GM13976 (cell line): ENCODE results near the gene RARA.

Experiments used
- DNase-seq: peaks from one replicate; pipeline ENCODE4 v3.0.0; 2012; ENCODE audit warnings: low spot score
- in situ Hi-C: fragments of 300-500 bp; cut with MboI; formaldehyde crosslinking; loops from one replicate; pipeline ENCODE4 v1.12.0; 2022; ENCODE audit warnings: low sequenced_read_pairs, mixed read lengths, inconsistent platforms; ENCODE audit not compliant: unreplicated experiment
- TF ChIP-seq, protein P1 (sequence below): IDR thresholded peaks from 2 replicates; pipeline ENCODE4 v1.5.1; 2012; ENCODE audit warnings: borderline replicate concordance, mild to moderate bottlenecking; ENCODE audit not compliant: insufficient read depth; ENCODE audit errors: extremely low read depth, missing control alignments, control extremely low read depth

The RARA gene

DNA sequence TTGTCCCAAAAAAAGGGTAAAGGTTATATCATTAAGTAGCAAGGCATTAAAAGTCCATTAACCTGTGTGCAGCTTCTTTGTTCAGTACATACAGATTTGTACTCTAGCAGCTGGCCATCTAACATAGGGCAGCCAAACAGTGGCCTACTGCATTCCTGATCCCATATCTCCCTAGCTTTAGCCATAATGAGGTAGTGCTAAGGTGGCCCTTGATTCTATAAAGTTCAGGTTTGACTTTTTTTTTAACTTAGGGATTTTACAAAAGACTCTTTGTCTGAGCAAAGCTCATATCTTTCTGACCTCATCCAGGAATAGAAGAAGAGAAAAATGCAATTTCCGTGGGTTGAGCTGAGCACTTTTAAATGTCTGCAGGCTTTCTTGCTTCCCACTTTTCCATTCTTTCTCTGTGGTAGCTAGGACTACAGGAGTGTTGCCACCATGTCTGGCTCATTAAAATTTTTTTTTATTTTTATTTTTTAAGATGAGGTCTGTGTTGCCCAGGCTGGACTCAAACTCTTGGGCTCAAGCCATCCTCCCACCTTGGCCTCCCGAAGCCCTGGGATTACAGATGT is 40.8 kb upstream of the RARA start:
- in situ Hi-C loops = no loop called here
- TF ChIP-seq, protein P1, sequence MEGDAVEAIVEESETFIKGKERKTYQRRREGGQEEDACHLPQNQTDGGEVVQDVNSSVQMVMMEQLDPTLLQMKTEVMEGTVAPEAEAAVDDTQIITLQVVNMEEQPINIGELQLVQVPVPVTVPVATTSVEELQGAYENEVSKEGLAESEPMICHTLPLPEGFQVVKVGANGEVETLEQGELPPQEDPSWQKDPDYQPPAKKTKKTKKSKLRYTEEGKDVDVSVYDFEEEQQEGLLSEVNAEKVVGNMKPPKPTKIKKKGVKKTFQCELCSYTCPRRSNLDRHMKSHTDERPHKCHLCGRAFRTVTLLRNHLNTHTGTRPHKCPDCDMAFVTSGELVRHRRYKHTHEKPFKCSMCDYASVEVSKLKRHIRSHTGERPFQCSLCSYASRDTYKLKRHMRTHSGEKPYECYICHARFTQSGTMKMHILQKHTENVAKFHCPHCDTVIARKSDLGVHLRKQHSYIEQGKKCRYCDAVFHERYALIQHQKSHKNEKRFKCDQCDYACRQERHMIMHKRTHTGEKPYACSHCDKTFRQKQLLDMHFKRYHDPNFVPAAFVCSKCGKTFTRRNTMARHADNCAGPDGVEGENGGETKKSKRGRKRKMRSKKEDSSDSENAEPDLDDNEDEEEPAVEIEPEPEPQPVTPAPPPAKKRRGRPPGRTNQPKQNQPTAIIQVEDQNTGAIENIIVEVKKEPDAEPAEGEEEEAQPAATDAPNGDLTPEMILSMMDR = no peak

DNA sequence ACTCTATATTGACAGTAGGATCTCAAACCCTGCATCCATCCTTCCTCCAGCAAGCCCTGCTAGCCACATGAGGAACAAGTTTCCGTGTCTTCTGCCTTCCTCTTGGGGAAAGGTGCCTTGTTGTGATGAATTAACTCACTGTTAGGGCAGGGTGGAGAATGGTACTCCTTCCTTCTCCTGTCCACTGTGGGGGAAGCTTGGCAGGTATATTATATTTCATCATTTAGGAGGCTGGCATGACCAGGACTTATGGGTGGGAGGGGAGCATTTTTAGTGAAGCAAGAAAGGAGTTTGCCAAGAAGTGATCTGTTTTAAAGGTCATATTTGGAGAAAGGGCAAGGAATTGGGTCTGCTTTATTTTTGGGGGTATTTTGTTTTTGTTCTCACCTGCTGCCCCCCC is 30.6 kb upstream of the RARA start:
- in situ Hi-C loops = no loop called here
- TF ChIP-seq, protein P1 = no peak
- DNase-seq = no peak

More for the DNA sequence above, 40.8 kb upstream of the RARA start:
- DNase-seq = no peak

DNA sequence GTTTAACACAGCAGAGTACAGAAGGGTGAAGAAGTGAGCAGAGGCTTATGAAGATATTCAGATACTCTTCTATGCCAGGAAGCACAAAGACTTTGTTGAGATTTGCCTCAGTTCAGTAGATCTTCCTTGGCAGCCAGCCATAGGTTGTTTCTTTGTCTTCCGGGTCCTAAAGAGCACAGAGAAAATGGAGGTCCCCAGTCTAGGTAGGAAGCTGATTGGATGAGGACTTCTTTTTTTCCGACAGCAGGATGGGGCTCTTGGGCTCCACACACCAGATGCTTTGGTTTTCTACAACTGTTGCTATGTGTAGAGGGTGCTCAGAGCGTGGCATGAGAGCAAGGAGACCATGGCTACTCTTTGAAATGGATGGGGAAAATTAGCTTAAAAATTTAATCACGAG is 29.6 kb upstream of the RARA start:
- in situ Hi-C loops = no loop called here
- DNase-seq = no peak
- TF ChIP-seq, protein P1 = no peak

DNA sequence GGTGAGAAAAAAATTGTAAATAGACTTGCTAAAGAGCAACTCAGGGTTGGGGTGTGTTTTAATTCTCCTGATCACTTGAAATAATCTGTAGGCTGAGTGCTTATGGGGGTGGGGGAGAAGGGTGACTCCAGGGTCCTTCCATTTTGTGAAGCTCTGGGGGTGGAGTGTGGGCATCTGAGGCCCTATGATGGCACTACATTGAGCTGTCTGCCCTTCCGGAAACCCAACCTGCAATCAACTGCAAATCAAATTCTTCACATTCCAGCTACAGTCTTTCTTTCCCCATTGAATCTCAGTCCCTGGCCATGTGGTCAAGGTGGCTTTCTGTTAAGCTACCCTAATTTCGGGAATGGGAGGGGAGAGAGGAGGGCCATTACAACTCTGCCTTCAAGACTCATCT is 27.3 kb upstream of the RARA start:
- TF ChIP-seq, protein P1 = no peak
- DNase-seq = no peak
- in situ Hi-C loops = loop anchor here (10.0 kb wide), 2 partner anchors 77 to 267 kb away; partner anchors contain the start of gene CSF3

DNA sequence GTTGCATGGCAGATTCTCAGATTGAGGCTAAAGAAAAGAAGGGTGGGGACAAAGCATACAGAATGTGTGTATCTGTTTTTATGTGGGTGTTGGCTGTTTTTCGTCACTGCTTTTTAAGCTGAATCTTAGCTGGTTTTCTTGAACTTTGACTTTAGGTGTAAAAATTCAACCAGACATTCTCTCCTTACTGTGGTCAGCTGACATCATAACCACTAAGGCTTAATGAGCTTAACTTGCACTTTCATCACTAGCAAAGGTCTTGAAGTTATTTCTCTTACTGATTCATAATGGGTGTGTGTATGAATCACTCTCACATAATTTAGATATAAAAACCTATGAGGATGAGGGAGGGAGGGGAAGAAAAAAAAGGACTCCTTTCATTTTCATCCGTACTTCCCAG is 25.3 kb upstream of the RARA start:
- DNase-seq = peak; percentile 45
- in situ Hi-C loops = loop anchor here (10.0 kb wide), 2 partner anchors 79 to 269 kb away; partner anchors contain the start of gene CSF3
- TF ChIP-seq, protein P1 = no peak

DNA sequence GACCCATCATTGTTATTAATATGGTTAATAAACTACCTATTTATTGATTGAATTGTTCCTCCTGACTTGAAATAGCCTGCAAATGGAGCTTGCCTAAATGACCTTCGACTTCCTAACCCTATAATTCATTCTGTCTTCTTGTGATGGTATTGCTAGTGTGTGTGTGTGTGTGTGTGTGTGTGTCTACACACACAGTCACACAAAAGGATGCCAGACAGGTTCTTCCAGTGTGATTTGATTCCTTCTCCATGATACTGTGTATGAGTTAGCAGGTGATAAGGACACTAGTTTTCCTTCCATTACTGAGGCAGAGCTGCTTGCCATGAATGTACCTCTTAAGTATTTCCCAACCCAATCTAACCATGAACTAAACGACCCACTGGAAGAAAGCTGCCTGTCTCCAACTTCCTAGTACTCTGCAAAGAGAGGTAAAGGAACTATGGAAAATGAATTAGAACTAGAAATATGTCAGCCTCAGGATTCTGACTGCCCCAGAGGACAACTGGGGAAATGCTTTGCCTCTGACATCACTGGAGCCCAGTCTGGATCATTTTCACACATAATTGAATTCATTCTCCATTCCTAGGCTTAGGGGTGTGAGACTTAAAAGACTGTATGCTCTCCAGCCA is 24.8 kb upstream of the RARA start:
- DNase-seq = no peak
- TF ChIP-seq, protein P1 = no peak
- in situ Hi-C loops = loop anchor here (10.0 kb wide), 2 partner anchors 79 to 269 kb away; partner anchors contain the start of gene CSF3

DNA sequence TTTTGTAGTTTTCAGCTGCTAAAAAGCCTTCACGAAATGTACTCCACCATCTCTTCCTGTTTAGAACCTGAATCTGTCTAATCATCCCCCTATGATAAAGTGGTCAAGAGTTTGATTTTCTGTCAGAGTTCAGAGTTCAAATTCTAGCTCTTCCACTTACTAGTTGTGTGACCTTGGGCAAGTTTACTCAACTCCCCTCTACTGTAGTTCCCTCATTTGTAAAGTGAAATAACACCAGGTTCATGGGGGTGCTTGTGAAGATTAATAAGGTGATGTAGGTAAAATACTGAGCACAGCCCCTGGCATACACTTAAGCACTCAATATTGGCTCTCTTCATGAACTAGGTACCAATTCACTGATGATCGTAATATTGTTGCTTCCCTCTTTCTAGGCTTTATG is 22.5 kb upstream of the RARA start:
- TF ChIP-seq, protein P1 = no peak
- in situ Hi-C loops = loop anchor here (10.0 kb wide), 2 partner anchors 82 to 272 kb away; partner anchors contain the start of gene CSF3

More for the DNA sequence above, 22.5 kb upstream of the RARA start:
- DNase-seq = no peak
